Uterus (tissue), 2 donors: Measurements from ENCODE around the gene SEMA3E.

Experiments used
- CTCF ChIP-seq, 4 experiments: fragments of 200-600 bp in 2 of 4; fragments of 450-650 bp in 2 of 4; sonication (generic) in 2 of 4; IDR thresholded peaks; one replicate each; pipeline ENCODE4 v1.5.1; 2016 to 2019; ENCODE audit warnings: antibody characterized with exemption in 4 of 4, mild to moderate bottlenecking in 2 of 4, moderate library complexity in 1 of 4
- POLR2A ChIP-seq, 2 donors: fragments of 450-650 bp; IDR thresholded peaks; one replicate each; pipeline ENCODE4 v1.6.1; 2016; ENCODE audit warnings: antibody characterized with exemption in 2 of 2, mild to moderate bottlenecking in 1 of 2, moderate library complexity in 1 of 2

DNA sequence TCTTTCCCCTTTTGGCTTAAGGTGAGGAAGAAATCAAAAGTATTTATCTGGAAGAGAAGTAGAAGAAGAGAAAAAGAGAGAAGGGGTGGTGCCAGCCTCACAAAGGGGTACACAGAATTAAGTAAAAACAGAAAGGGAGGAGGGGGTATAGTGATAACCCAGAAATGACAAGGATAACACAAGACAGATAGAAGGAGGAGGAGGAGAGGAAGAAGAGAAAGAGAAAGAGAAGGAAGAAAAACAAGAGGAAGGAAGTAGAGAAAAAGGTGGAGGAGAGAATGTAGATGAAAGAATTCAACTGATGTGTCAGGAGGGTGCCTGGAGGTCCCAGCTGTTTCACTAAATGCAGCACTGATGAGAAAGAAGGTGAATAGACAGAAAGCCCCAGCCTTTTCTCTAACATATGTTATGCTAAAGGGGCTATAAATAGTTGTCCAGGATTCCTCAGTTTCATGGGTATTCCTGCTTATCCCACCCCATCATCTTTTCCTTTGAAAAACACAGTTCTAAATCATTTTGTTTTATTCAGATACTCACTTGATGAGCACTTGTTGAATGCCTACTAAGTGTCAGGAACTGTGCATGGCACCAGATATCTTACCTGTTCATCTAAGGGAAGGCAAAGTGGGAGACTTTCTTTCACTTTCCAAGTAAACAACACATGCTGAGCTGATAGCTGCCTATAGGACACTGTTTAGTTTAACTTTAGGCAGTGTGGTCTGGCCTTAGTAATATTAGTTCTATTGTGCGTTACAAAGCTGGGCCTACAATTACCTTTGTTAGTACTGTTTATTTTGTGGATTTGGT, 8.0 kb downstream of the SEMA3E start:
- no peak for TF ChIP-seq POLR2A (IDR thresholded peaks at IDR 0.05)
- TF ChIP-seq CTCF (IDR thresholded peaks at IDR 0.05): no peak
